ENCODE measurements around the gene CACYBP. TPM values are rescaled to one million over a fixed set of nuclear protein-coding genes. Genes with fewer than 3 reads are reported as not detected.
A peak's percentile ranks its signal among the peaks of the same experiment; 100 is the strongest.

Gene CACYBP
- total and polyA plus RNA-seq, 2 of the 13 experiments (the other 11 are each of a cell fraction or from before 2014, with no cell fraction given): 18.4 to 183 TPM

DNA sequence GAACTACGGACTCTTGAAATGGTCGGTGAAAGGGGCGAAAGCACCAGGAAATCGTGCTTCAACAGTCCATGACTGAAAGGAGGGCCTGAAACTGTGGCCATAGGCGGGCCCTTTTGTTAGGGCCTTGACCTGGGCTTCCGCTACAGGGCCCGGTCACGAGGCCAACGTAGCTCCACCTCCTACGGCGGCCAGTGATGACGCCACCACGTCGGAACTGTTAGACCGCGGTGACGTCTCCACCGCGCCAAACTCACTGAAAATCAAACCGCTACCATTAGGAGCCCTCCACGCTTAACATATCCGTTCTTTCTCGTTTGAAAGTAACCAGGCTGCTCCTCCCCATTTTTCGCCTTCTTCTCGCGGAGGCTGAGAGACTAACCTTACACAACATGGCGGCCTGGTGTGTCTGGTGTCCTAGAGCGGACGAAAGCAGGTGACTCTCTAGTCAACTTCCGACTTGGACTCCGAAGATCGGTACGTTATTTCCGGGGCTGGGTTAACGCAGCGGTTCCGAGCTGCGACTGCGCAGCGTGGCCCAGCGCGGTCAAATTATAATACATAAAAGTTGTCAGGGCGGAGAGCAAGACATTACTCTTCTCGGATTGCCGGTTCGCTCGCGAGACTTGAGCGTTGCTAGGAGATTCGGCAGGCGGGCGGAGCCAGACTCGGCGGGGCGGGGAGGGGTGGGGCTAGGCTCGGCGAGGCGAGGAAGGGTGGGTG lies 371 bp upstream of the CACYBP start (continued):
- TF ChIP-seq ETV6 (CRISPR knock-in tag; conservative IDR thresholded peaks at IDR 0.05) (0 out of 2 replicates have a peak, but pooled peaks have one; percentile 34), ZMAT3 (CRISPR knock-in tag; conservative IDR thresholded peaks at IDR 0.05) (0 out of 2 replicates have a peak, but pooled peaks have one; percentile 10), ZFP36L2 (CRISPR knock-in tag; IDR thresholded peaks at IDR 0.05) (0 out of 2 replicates have a peak, but pooled peaks have one; percentile 14), ZNF253 (CRISPR knock-in tag; IDR thresholded peaks at IDR 0.05; ENCODE audit: borderline replicate concordance) (no peak), ZNF10 (CRISPR knock-in tag; IDR thresholded peaks at IDR 0.05; ENCODE audit: borderline replicate concordance, low read depth) (no peak), EP300 (IDR thresholded peaks at IDR 0.05; ENCODE audit: low read depth in 2 of 2, low read length in 2 of 2) (peak in 1 of 2 experiments; percentile 41; a peak in 1 of 4 replicates), EP300 (CRISPR knock-in tag; IDR thresholded peaks at IDR 0.05; ENCODE audit: borderline replicate concordance) (no peak; the same call in 1 of the 2 replicates), ESRRA (CRISPR knock-in tag; IDR thresholded peaks at IDR 0.05; ENCODE audit: low read depth) (0 out of 2 replicates have a peak, but pooled peaks have one; percentile 34), HHEX (CRISPR knock-in tag; IDR thresholded peaks at IDR 0.05) (0 out of 2 replicates have a peak, but pooled peaks have one; percentile 28), TAF1 (CRISPR knock-in tag; IDR thresholded peaks at IDR 0.05) (peak; percentile 89), GATA4 (IDR thresholded peaks at IDR 0.05; ENCODE audit: borderline replicate concordance, low read depth) (peak; percentile 51; the same call in 1 of the 2 replicates), ZNF331 (CRISPR knock-in tag; IDR thresholded peaks at IDR 0.05) (peak; percentile 77), BHLHE40 (IDR thresholded peaks at IDR 0.05; ENCODE audit: low read length) (peak; percentile 27; the same call in 1 of the 2 replicates), SIX1 (CRISPR knock-in tag; IDR thresholded peaks at IDR 0.05; ENCODE audit: borderline replicate concordance) (peak; percentile 34; the same call in 1 of the 2 replicates), XRCC5 (optimal IDR thresholded peaks at IDR 0.05; ENCODE audit: low read length) (no peak), SOX13 (IDR thresholded peaks at IDR 0.05) (no peak), SOX13 (CRISPR knock-in tag; conservative IDR thresholded peaks at IDR 0.05 in 1 of 2, IDR thresholded peaks at IDR 0.05 in 1 of 2) (peak in 1 of 2 experiments; percentile 10; a peak in 2 of 4 replicates)
- TF ChIP-seq, protein P1, sequence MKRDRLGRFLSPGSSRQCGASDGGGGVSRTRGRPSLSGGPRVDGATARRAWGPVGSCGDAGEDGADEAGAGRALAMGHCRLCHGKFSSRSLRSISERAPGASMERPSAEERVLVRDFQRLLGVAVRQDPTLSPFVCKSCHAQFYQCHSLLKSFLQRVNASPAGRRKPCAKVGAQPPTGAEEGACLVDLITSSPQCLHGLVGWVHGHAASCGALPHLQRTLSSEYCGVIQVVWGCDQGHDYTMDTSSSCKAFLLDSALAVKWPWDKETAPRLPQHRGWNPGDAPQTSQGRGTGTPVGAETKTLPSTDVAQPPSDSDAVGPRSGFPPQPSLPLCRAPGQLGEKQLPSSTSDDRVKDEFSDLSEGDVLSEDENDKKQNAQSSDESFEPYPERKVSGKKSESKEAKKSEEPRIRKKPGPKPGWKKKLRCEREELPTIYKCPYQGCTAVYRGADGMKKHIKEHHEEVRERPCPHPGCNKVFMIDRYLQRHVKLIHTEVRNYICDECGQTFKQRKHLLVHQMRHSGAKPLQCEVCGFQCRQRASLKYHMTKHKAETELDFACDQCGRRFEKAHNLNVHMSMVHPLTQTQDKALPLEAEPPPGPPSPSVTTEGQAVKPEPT (CRISPR knock-in tag; IDR thresholded peaks at IDR 0.05; ENCODE audit: low read depth): no peak
- TF ChIP-seq, protein P2, sequence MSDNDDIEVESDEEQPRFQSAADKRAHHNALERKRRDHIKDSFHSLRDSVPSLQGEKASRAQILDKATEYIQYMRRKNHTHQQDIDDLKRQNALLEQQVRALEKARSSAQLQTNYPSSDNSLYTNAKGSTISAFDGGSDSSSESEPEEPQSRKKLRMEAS (IDR thresholded peaks at IDR 0.05): peak; percentile 87
- TF ChIP-seq, protein P3, sequence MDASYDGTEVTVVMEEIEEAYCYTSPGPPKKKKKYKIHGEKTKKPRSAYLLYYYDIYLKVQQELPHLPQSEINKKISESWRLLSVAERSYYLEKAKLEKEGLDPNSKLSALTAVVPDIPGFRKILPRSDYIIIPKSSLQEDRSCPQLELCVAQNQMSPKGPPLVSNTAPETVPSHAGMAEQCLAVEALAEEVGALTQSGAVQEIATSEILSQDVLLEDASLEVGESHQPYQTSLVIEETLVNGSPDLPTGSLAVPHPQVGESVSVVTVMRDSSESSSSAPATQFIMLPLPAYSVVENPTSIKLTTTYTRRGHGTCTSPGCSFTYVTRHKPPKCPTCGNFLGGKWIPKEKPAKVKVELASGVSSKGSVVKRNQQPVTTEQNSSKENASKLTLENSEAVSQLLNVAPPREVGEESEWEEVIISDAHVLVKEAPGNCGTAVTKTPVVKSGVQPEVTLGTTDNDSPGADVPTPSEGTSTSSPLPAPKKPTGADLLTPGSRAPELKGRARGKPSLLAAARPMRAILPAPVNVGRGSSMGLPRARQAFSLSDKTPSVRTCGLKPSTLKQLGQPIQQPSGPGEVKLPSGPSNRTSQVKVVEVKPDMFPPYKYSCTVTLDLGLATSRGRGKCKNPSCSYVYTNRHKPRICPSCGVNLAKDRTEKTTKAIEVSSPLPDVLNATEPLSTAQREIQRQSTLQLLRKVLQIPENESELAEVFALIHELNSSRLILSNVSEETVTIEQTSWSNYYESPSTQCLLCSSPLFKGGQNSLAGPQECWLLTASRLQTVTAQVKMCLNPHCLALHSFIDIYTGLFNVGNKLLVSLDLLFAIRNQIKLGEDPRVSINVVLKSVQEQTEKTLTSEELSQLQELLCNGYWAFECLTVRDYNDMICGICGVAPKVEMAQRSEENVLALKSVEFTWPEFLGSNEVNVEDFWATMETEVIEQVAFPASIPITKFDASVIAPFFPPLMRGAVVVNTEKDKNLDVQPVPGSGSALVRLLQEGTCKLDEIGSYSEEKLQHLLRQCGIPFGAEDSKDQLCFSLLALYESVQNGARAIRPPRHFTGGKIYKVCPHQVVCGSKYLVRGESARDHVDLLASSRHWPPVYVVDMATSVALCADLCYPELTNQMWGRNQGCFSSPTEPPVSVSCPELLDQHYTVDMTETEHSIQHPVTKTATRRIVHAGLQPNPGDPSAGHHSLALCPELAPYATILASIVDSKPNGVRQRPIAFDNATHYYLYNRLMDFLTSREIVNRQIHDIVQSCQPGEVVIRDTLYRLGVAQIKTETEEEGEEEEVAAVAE (CRISPR knock-in tag; IDR thresholded peaks at IDR 0.05; ENCODE audit: borderline replicate concordance): peak; percentile 78

All from HepG2 (cell line).